Fibroblast of lung (primary cell): ENCODE results near the gene ITPR3.

Experiments used
- EZH2 ChIP-seq: IDR thresholded peaks from 2 replicates; pipeline ENCODE4 v1.5.1; 2012; ENCODE audit warnings: low read length, control low read depth, mild to moderate bottlenecking; ENCODE audit errors: missing control alignments
- TF ChIP-seq, protein P1 (sequence below), 2 donors: IDR thresholded peaks in 1 of 2; conservative IDR thresholded peaks in 1 of 2; 1 replicate in 1 of 2; 2 replicates in 1 of 2; pipeline ENCODE4 v1.5.1; 2011 to 2012; ENCODE audit warnings: low read length in 2 of 2, control low read depth in 1 of 2, inconsistent platforms in 1 of 2, low read depth in 1 of 2, mild to moderate bottlenecking in 1 of 2

DNA sequence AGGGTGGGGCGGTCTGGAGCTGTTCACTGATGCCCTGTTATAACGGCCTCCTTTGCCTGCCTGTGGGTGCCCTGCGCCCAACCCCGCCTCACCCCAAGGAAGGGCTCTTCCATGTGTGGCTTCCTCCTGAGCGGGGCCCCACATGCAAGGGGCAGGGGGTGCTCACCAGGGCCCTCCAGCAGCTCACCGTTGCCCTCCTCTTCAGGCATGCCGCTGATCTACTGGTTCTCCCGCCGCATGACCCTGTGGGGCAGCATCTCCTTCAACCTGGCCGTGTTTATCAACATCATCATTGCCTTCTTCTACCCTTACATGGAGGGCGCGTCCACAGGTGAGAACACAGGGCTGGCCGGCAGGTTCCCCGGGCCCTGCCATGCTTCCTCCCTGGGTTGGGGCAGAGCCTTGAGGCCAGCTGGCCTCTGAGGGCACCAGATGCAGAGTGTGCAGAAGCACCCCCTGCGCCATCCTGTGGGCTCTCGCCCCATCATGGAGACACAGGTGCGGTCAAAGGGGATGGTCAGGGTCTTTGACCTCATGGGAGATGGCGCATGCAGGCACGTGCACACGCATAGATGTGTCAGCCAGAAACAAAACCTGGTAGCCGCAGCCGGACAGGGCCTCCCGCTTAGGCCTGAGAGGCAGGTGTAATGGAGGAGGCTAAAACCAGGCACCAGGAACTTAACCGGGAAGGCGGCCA is 67.5 kb downstream of the ITPR3 start:
- TF ChIP-seq, protein P1, sequence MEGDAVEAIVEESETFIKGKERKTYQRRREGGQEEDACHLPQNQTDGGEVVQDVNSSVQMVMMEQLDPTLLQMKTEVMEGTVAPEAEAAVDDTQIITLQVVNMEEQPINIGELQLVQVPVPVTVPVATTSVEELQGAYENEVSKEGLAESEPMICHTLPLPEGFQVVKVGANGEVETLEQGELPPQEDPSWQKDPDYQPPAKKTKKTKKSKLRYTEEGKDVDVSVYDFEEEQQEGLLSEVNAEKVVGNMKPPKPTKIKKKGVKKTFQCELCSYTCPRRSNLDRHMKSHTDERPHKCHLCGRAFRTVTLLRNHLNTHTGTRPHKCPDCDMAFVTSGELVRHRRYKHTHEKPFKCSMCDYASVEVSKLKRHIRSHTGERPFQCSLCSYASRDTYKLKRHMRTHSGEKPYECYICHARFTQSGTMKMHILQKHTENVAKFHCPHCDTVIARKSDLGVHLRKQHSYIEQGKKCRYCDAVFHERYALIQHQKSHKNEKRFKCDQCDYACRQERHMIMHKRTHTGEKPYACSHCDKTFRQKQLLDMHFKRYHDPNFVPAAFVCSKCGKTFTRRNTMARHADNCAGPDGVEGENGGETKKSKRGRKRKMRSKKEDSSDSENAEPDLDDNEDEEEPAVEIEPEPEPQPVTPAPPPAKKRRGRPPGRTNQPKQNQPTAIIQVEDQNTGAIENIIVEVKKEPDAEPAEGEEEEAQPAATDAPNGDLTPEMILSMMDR (conservative IDR thresholded peaks at IDR 0.05 in 1 of 2, IDR thresholded peaks at IDR 0.05 in 1 of 2; ENCODE audit: low read depth in 1 of 2, low read length in 2 of 2), result no peak
- no peak for TF ChIP-seq EZH2
